H9 (cell line): ENCODE data around the gene NDUFAF4. TPM values are rescaled to one million over a fixed set of nuclear protein-coding genes. Genes with fewer than 3 reads are reported as not detected.

ENCODE experiments used
- DNase-seq: peaks from one replicate; pipeline ENCODE4 v3.0.0-alpha.2; 2017
- H2AFZ ChIP-seq: one replicate; pipeline ENCODE4 v1.6.1; 2013; ENCODE audit warnings: mild to moderate bottlenecking, low read length, control low read depth, moderate library complexity
- H2AK5ac ChIP-seq: 2 replicates; pipeline ENCODE4 v1.6.1; 2013; ENCODE audit warnings: low read length, control low read depth, mixed read lengths; ENCODE audit not compliant: insufficient read length
- H2BK120ac ChIP-seq: one replicate; pipeline ENCODE4 v1.6.1; 2013; ENCODE audit warnings: low read depth, mild to moderate bottlenecking, low read length, control low read depth, inconsistent platforms; ENCODE audit not compliant: poor library complexity, severe bottlenecking
- H2BK12ac ChIP-seq: 2 replicates; pipeline ENCODE4 v1.6.1; 2013; ENCODE audit warnings: low read length, control low read depth, mixed read lengths, low read depth; ENCODE audit not compliant: insufficient read length
- H2BK15ac ChIP-seq: 2 replicates; pipeline ENCODE4 v1.6.1; 2013; ENCODE audit warnings: low read depth, low read length, control low read depth
- H2BK20ac ChIP-seq: one replicate; pipeline ENCODE4 v1.6.1; 2013; ENCODE audit warnings: low read depth, mild to moderate bottlenecking, low read length, control low read depth, inconsistent platforms; ENCODE audit not compliant: poor library complexity, severe bottlenecking
- H2BK5ac ChIP-seq: 2 replicates; pipeline ENCODE4 v1.6.1; 2013; ENCODE audit warnings: low read length, control low read depth, mixed read lengths; ENCODE audit not compliant: insufficient read length
- H3K14ac ChIP-seq: 2 replicates; pipeline ENCODE4 v1.6.1; 2013; ENCODE audit warnings: low read length, control low read depth; ENCODE audit not compliant: insufficient read depth
- H3K18ac ChIP-seq: 2 replicates; pipeline ENCODE4 v1.6.1; 2013; ENCODE audit warnings: low read depth, mild to moderate bottlenecking, mixed read lengths, low read length, control low read depth; ENCODE audit not compliant: insufficient read length
- H3K23ac ChIP-seq: 2 replicates; pipeline ENCODE4 v1.6.1; 2013; ENCODE audit warnings: low read length, control low read depth, mixed read lengths, low read depth; ENCODE audit not compliant: insufficient read length
- H3K23me2 ChIP-seq: 2 replicates; pipeline ENCODE4 v1.6.1; 2013; ENCODE audit warnings: low read depth, mild to moderate bottlenecking, mixed read lengths, low read length, control low read depth; ENCODE audit not compliant: insufficient read length, poor library complexity, severe bottlenecking
- H3K27ac ChIP-seq: 2 replicates; pipeline ENCODE4 v1.5.1; 2013; ENCODE audit warnings: low read length, control low read depth, mixed read lengths, low read depth; ENCODE audit not compliant: insufficient read length
- H3K27me3 ChIP-seq: 2 replicates; pipeline ENCODE4 v1.6.1; 2013; ENCODE audit warnings: low read length, control low read depth, inconsistent platforms; ENCODE audit not compliant: insufficient read depth
- H3K4ac ChIP-seq: 2 replicates; pipeline ENCODE4 v1.6.1; 2013; ENCODE audit warnings: low read depth, mild to moderate bottlenecking, control low read depth, inconsistent platforms, low read length, moderate library complexity
- H3K4me1 ChIP-seq: 2 replicates; pipeline ENCODE4 v1.6.1; 2013; ENCODE audit warnings: low read length, control low read depth, inconsistent platforms; ENCODE audit not compliant: insufficient read depth
- H3K4me2 ChIP-seq: 2 replicates; pipeline ENCODE4 v1.6.1; 2013; ENCODE audit warnings: low read length, control low read depth, mixed read lengths; ENCODE audit not compliant: insufficient read length, insufficient read depth
- H3K56ac ChIP-seq: 2 replicates; pipeline ENCODE4 v1.6.1; 2013; ENCODE audit warnings: low read depth, mild to moderate bottlenecking, mixed read lengths, low read length, control low read depth; ENCODE audit not compliant: insufficient read length
- H3K79me1 ChIP-seq: 2 replicates; pipeline ENCODE4 v1.6.1; 2013; ENCODE audit warnings: low read depth, mild to moderate bottlenecking, moderate library complexity, low read length, control low read depth, inconsistent platforms; ENCODE audit not compliant: insufficient read depth, poor library complexity, severe bottlenecking
- H3K79me2 ChIP-seq: 2 replicates; pipeline ENCODE4 v1.6.1; 2013; ENCODE audit warnings: low read length, control low read depth, inconsistent platforms; ENCODE audit not compliant: insufficient read depth
- H3K9ac ChIP-seq: 2 replicates; pipeline ENCODE4 v1.6.1; 2013; ENCODE audit warnings: low read length, control low read depth, mixed read lengths; ENCODE audit not compliant: insufficient read length; ENCODE audit errors: extremely low read depth
- H3K9me3 ChIP-seq: one replicate; pipeline ENCODE4 v1.6.1; 2013; ENCODE audit warnings: low read depth, low read length, inconsistent platforms; ENCODE audit not compliant: control insufficient read depth
- H3T11ph ChIP-seq: one replicate; pipeline ENCODE4 v1.6.1; 2013; ENCODE audit warnings: mild to moderate bottlenecking, low read length, control low read depth, inconsistent platforms
- H4K20me1 ChIP-seq: one replicate; pipeline ENCODE4 v1.6.1; 2013; ENCODE audit not compliant: control insufficient read depth, insufficient read length, insufficient read depth
- H4K5ac ChIP-seq: 2 replicates; pipeline ENCODE4 v1.6.1; 2013; ENCODE audit warnings: low read depth, mild to moderate bottlenecking, mixed read lengths, low read length, control low read depth; ENCODE audit not compliant: insufficient read length
- H4K8ac ChIP-seq: replicated peaks from 2 replicates; pipeline ENCODE4 v1.6.1; 2013; ENCODE audit warnings: low read length, control low read depth, mixed read lengths, low read depth; ENCODE audit not compliant: insufficient read length
- H4K91ac ChIP-seq: 2 replicates; pipeline ENCODE4 v1.6.1; 2013; ENCODE audit warnings: low read depth, mild to moderate bottlenecking, moderate library complexity, mixed read lengths, low read length, control low read depth; ENCODE audit not compliant: insufficient read length
- H3K27ac Mint-ChIP-seq, 3 experiments: 2 replicates in 2 of 3; 3 replicates in 1 of 3; pipeline ENCODE4 v1.8.0; 2020 to 2021; ENCODE audit warnings: mixed read lengths in 3 of 3, mild to moderate bottlenecking in 1 of 3, moderate library complexity in 1 of 3
- H3K27me3 Mint-ChIP-seq: 2 replicates; pipeline ENCODE4 v1.8.0; 2021; ENCODE audit warnings: low read depth, mild to moderate bottlenecking, moderate library complexity, mixed read lengths
- H3K36me3 Mint-ChIP-seq, 3 experiments: 2 replicates in 2 of 3; 3 replicates in 1 of 3; pipeline ENCODE4 v1.8.0; 2020 to 2021; ENCODE audit warnings: low read depth in 3 of 3, mixed read lengths in 3 of 3; ENCODE audit not compliant: insufficient read depth in 1 of 3
- H3K4me1 Mint-ChIP-seq, 2 experiments: 2 replicates each; pipeline ENCODE4 v1.8.0; 2020; ENCODE audit warnings: mixed read lengths in 2 of 2
- H3K4me3 Mint-ChIP-seq, 2 experiments: 2 replicates in 1 of 2; 3 replicates in 1 of 2; pipeline ENCODE4 v1.8.0; 2020 to 2021; ENCODE audit warnings: mild to moderate bottlenecking in 2 of 2, mixed read lengths in 2 of 2, moderate library complexity in 1 of 2
- H3K9me3 Mint-ChIP-seq, 2 experiments: 2 replicates in 1 of 2; 3 replicates in 1 of 2; pipeline ENCODE4 v1.8.0; 2020; ENCODE audit warnings: mild to moderate bottlenecking in 2 of 2, mixed read lengths in 2 of 2, moderate library complexity in 1 of 2
- WGBS: extraction: QIAGEN DNeasy Blood & Tissue Kit; methylation state at CpG from one replicate; pipeline ENCODE4 v1.1.7; 2013; ENCODE audit warnings: missing lambda C conversion rate, low lambda C conversion rate, mixed read lengths; ENCODE audit not compliant: insufficient read length; ENCODE audit errors: extremely low coverage; 5-methylcytosine and 5-hydroxymethylcytosine counted together
- total RNA-seq: library from RNA; stranded (reverse); gene quantifications from 2 replicates; pipeline ENCODE4 v1.2.1, GENCODE V29; 2021
- TF ChIP-seq, protein P1 (sequence below): fragments of 200-600 bp; sonication (generic); conservative IDR thresholded peaks from 3 replicates; pipeline ENCODE4 v1.8.0; 2021; ENCODE audit warnings: antibody characterized with exemption, mild to moderate bottlenecking

The NDUFAF4 gene
- total RNA-seq, 1 experiment from 2014 or later, result 86.6 TPM

DNA sequence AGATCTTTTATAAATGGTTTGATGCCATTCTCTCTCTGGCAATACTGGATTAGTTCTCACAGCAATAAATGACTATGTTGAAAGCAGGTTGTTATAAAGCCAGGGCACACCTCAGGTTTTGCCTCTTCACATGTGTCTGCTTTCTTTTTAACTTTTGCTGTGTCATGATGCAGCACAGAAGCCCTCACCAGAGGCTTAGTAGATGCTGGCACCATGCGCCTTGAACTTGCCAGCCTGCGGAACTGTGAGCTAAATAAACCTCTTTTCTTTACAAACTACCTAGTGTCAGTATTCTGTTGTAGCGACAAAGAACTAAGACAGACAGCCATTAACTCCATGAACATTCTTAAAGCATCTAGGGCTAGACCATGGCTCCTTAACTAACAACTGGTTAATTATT is 45.1 kb downstream of the NDUFAF4 start:
- Mint-ChIP-seq H3K4me1 (no peaks in the 10 kb centered on the region), H3K9me3 (peaks cover 11 to 14% of the 10 kb centered on the region in 2 experiments; a peak in 3 of 5 replicates), H3K27me3 (no peaks in the 10 kb centered on the region), H3K4me3 (no peak overlapping the region), H3K36me3 (peaks cover 0 to 7% (median 2%) of the 10 kb centered on the region in 3 experiments; a peak in 2 of 7 replicates), H3K27ac (peak overlapping the region in 1 of 3 experiments; percentile 44; a peak in 1 of 7 replicates)
- TF ChIP-seq, protein P1, sequence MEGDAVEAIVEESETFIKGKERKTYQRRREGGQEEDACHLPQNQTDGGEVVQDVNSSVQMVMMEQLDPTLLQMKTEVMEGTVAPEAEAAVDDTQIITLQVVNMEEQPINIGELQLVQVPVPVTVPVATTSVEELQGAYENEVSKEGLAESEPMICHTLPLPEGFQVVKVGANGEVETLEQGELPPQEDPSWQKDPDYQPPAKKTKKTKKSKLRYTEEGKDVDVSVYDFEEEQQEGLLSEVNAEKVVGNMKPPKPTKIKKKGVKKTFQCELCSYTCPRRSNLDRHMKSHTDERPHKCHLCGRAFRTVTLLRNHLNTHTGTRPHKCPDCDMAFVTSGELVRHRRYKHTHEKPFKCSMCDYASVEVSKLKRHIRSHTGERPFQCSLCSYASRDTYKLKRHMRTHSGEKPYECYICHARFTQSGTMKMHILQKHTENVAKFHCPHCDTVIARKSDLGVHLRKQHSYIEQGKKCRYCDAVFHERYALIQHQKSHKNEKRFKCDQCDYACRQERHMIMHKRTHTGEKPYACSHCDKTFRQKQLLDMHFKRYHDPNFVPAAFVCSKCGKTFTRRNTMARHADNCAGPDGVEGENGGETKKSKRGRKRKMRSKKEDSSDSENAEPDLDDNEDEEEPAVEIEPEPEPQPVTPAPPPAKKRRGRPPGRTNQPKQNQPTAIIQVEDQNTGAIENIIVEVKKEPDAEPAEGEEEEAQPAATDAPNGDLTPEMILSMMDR, result no peak
- no peak overlapping the region for H4K5ac ChIP-seq
- no peak overlapping the region for H3K4ac ChIP-seq
- no peak overlapping the region for H2BK12ac ChIP-seq
- no peak overlapping the region for H2BK120ac ChIP-seq
- H2AFZ ChIP-seq, result no peak overlapping the region
- H3T11ph ChIP-seq, result no peak overlapping the region
- no peak overlapping the region for H3K14ac ChIP-seq
- no peak overlapping the region for H2BK20ac ChIP-seq
- H4K20me1 ChIP-seq, result no peaks in the 10 kb centered on the region
- no CpG with 5 or more reads among the region's 3 CpGs for WGBS
- H3K18ac ChIP-seq, result no peak overlapping the region
- no peak overlapping the region for H4K8ac ChIP-seq
- no peak for DNase-seq
- H3K27me3 ChIP-seq, result no peaks in the 10 kb centered on the region
- no peaks in the 10 kb centered on the region for H3K9me3 ChIP-seq
- H3K23me2 ChIP-seq, result no peaks in the 10 kb centered on the region
- no peaks in the 10 kb centered on the region for H3K79me1 ChIP-seq
- H4K91ac ChIP-seq, result no peak overlapping the region
- no peak overlapping the region for H3K9ac ChIP-seq
- H3K27ac ChIP-seq, result no peak overlapping the region
- no peak overlapping the region for H2AK5ac ChIP-seq
- no peaks in the 10 kb centered on the region for H3K79me2 ChIP-seq
- no peaks in the 10 kb centered on the region for H3K4me1 ChIP-seq
- no peak overlapping the region for H2BK5ac ChIP-seq
- no peak overlapping the region for H3K56ac ChIP-seq
- no peak overlapping the region for H3K4me2 ChIP-seq
- no peak overlapping the region for H3K23ac ChIP-seq
- no peak overlapping the region for H2BK15ac ChIP-seq
